Measurements from ENCODE around the gene ETS1.

ETS1 gene

GRCh38 chr11:128535468-128536457, 51.6 kb downstream of the ETS1 start:
- no peak for DNase-seq (ENCODE audit: low spot score)

- no peak for DNase-seq (ENCODE audit: low spot score)
Measured at GRCh38 chr11:128533472-128533871, 53.9 kb downstream of the ETS1 start.

GRCh38 chr11:128532572-128533091, 54.7 kb downstream of the ETS1 start:
- peak; percentile 88 for DNase-seq (ENCODE audit: low spot score)

DNA sequence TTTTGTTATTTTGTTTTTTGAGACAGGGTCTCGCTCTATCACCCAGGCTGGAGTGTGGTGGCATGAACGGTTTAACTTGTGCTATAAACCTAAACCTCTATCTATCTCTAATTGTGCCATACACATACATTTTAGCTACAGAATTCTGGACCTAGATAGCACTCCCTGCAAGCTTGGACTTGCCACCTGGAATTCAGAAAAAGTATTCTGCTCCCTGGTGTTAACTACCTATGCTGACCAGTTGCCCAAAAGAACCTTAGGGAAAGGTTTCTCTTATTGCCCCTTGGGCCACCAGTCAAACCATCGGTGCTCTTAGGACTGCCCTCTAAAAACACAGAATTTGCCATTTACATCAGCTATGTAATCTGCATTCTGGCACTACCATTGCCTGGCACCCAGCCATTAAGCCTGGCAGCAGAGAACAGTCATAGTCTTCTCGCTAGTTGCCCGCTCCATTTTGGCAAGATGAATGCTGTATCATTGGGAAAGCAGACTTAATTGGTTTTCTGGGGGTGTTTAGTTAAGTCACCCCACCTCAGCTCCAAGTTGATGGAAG, 55.3 kb downstream of the ETS1 start:
- no peak for DNase-seq (ENCODE audit: low spot score)

GRCh38 chr11:128531588-128531987, 55.8 kb downstream of the ETS1 start:
- DNase-seq (ENCODE audit: low spot score) = no peak

DNA sequence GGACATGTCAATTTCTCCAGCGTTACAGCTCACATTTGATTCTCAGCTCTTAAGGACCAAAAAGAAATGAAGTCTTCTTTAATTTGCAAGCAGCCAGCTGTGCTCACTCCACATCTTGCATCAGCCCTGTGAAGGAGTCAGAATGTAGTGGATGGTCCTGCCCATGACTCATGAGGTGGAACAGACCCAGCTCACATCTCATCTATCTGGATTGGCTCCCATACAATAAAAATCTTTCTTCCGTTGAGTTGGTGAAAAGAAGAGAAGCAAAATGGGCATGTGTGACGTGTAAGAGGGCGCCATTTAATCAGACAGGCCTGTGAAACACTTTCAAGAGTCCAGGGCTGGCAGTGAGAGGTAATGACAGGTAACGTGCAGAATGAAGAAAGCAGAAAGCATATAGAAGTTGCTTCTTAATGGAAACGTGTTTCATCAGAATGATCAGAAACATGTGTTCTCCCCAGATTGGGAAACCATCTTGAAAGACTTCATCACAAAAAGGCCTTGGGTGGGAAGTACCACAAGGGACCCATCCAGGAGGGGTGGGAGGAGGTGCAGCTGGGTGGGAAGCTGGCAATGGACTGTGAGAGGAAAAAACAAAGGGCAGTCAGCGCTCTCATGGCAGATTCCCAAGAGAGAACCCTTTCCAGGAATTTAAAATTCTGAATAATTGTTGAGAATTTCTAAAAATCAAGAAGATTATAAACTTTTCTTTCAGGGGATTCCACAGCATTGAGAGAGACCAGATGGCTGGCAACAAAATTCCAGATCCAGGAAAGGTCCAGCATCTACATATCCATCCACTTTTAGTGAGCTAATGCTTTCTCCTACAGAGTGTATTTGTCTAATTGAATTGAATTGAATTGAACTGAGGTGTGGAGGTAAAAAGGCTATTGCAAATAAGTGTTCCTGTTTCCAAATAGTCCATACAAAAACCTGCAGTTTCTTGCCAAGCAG, 57.0 kb downstream of the ETS1 start:
- peak; percentile 19 for DNase-seq (ENCODE audit: low spot score)

GRCh38 chr11:128528294-128528693, 59.1 kb downstream of the ETS1 start:
- DNase-seq (ENCODE audit: low spot score) = no peak

DNA sequence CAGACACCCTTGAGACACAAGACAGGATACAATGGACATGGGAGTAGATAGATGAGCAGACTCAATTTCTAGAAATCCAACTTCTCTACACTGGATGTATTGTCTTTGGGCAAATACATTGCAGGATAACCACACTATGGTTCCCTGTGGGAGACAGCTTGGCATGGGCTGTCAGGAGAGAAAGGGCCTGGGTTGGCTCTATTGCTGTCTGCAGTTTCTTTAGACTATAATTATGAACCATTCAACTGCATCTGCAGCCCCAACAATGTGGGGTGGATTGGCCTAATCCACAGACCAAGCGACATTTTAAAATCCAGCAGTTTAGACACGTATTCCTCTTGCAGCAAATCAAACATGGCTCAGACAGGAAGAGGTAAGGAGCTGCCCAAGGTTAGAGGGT, 60.3 kb downstream of the ETS1 start:
- DNase-seq (ENCODE audit: low spot score) = peak; percentile 34

DNA sequence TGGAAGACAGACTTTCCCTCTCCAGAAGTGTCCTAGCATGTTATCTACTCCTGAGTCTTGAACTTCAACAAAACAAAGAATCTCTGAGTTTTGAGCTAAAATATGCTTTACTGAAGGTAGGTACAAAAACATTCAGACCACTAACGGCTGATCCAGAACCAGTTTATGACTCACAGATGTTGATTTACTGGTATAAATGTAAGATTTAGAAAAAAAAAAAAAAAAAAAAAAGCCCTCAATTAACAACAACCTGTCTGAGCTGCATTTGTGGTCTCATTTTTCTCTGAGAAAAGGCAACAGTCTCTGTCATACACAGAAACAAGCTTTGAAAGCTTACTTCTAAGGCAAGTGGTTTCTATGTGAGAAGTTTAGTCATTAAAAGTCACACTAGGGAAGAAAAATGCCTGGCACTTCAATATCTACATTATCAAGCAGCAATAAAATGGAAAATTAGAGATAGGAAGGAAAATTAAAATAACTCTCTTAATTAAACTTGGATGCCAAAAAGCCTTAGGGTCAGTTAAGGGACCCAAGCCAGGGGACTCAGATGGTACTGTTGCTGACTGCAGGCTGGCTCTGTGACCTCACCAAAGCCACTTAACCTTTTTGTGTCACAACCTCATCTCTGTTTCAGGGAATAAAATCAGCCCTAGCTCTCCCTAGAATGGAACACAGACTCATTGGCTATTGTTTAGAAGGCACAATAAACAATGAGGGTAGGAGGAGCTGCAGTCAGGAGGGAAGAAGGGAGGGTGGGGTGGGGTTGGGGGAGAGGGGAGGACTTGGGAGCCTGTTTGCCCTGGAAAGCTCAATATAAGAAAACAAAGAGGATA, 61.7 kb downstream of the ETS1 start:
- DNase-seq (ENCODE audit: low spot score) = peak; percentile 92

- no peak for DNase-seq (ENCODE audit: low spot score)
Measured at GRCh38 chr11:128524172-128524571, 63.2 kb downstream of the ETS1 start.

DNA sequence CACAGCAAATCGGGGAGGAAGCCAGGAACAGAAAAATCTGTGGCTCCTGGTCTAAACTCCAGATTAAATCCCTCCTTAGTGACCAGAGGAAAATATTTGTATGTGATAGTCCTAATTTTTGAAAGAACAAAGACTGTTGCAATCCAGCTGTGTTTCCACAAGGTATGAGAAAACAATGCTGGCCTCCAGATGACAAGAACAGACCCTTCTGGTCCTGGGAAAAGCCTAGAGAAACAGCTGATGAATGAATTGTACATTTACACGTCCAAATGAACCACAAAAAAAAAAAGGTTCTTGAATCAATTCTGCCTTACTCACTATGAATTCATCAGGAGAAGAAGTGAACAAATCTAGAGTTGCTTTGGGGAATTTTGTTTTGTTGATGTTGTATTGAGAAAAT, 63.7 kb downstream of the ETS1 start:
- peak; percentile 25 for DNase-seq (ENCODE audit: low spot score)

DNA sequence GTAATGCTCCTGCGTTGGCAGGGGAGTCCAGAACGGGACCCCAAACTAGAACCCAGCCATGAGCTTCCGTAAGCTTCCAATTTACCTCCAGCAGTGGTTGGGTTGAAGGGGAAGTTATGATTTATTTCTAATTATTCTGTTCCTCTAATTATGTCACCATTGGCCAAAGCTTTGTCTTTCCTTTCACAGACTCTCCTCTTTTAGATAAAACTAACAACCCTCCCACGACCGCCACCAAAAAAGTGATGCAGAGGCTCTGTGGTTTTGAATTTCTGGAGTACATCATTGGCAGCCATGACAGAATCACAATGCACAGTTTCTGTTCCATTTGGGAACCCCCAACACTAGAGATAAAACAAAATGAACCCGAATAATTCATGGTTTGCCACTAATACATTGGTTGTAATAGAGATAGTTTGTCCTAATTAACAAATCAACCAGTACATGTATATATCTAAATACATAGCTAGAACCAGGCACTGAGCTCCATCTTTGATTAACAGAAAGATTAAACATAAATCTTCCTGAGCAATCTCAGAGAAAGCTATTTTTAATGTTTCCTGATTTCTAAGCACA, 64.3 kb downstream of the ETS1 start:
- DNase-seq (ENCODE audit: low spot score) = peak; percentile 20

GRCh38 chr11:128522055-128522942, 65.1 kb downstream of the ETS1 start:
- DNase-seq (ENCODE audit: low spot score) = peak; percentile 95

- DNase-seq (ENCODE audit: low spot score) = no peak
Measured at GRCh38 chr11:128521682-128522054, 65.7 kb downstream of the ETS1 start.

- peak; percentile 44 for DNase-seq (ENCODE audit: low spot score)
Measured at GRCh38 chr11:128520888-128521681, 66.3 kb downstream of the ETS1 start.

- no peak for DNase-seq (ENCODE audit: low spot score)
Measured at GRCh38 chr11:128520206-128520887, 67.0 kb downstream of the ETS1 start.

DNA sequence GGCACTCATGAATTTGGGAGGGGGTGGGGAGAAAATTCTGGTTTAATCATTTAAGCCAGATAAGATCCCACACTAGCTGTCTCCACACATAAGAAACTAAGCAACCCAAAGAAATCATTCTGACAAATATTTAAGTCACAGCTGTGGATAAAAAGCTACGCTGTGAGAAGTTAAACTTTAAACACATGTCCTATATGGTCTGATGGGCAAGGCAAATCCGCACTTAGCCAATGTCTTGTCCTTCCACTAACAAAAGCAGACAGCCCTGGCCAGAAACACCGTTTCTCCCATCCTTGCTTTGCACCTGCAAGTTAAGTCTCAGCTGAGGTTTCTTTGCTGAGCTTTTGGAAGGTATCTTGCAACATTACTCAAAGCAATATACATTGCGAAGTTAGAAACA, 68.0 kb downstream of the ETS1 start:
- no peak for DNase-seq (ENCODE audit: low spot score)

DNA sequence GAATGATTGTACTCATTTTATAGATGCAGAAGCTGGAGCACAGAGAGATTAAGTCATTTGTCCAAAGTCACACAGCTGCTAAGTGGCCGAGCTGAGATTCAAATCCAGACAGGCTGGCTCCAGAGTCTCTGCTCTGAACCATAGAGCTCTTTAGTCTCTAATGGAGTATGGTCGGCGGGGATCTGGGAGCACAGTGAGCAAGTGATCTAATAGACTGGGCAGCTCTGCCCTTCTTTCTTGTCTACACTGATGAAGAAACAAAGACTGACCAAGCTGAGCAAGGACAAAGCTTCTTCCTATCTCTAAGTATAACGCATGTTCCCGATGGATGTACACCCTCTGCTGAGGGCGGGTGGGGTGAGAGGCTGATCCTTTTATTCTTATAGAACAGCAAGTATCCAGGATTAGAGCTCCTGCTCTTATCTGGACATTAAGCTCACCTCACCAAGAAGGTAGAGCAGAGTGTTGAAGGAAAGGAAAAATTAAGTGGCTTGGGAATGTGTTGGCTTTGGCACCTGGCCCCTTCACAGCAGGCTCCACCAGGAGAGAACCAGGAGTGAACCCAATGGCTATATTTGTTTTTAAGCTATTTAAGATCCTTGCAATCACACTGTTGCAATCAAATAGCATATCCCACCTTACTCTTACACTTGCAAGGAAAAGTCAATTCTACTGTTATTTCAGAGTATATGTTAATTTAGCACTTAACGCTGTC, 68.7 kb downstream of the ETS1 start:
- no peak for DNase-seq (ENCODE audit: low spot score)
